ENCODE data around the gene ARHGAP9.

Gene ARHGAP9

GRCh38 chr12:57479376-57480115, at the start of gene ARHGAP9:
Gene ARHGAP9, minus strand, starts transcription at chr12:57479866. Its CDS starts 460 bp downstream, at chr12:57479406.
- DNase-seq (ENCODE audit: low read depth in 1 of 2, low spot score in 1 of 2) = peak in 1 of 2 donors; percentile 59

- no peak for DNase-seq (ENCODE audit: low read depth in 1 of 2, low spot score in 1 of 2)
Observed at GRCh38 chr12:57528831-57529555, 49.3 kb upstream of the ARHGAP9 start.

GRCh38 chr12:57528176-57528575, 48.5 kb upstream of the ARHGAP9 start:
- DNase-seq (ENCODE audit: low read depth in 1 of 2, low spot score in 1 of 2) = no peak

- DNase-seq (ENCODE audit: low read depth in 1 of 2, low spot score in 1 of 2) = no peak
Observed at GRCh38 chr12:57527184-57527583, 47.5 kb upstream of the ARHGAP9 start.

GRCh38 chr12:57526477-57527126, 46.9 kb upstream of the ARHGAP9 start:
- DNase-seq (ENCODE audit: low read depth in 1 of 2, low spot score in 1 of 2) = no peak

- no peak for DNase-seq (ENCODE audit: low read depth in 1 of 2, low spot score in 1 of 2)
Observed at GRCh38 chr12:57525615-57526383, 46.1 kb upstream of the ARHGAP9 start.

GRCh38 chr12:57524814-57525614, 45.3 kb upstream of the ARHGAP9 start:
- no peak for DNase-seq (ENCODE audit: low read depth in 1 of 2, low spot score in 1 of 2)

- no peak for DNase-seq (ENCODE audit: low read depth in 1 of 2, low spot score in 1 of 2)
Observed at GRCh38 chr12:57523706-57524614, 44.3 kb upstream of the ARHGAP9 start.

GRCh38 chr12:57522887-57523705, 43.4 kb upstream of the ARHGAP9 start:
- DNase-seq (ENCODE audit: low read depth in 1 of 2, low spot score in 1 of 2) = peak in 1 of 2 donors; percentile 16

- DNase-seq (ENCODE audit: low read depth in 1 of 2, low spot score in 1 of 2) = peak; percentile 79 to 81
Observed at GRCh38 chr12:57522011-57522886, 42.6 kb upstream of the ARHGAP9 start, which contains the start of gene MBD6. Gene MBD6, plus strand, starts transcription at chr12:57522824. Its CDS starts 1,480 bp downstream, at chr12:57524304.

GRCh38 chr12:57521525-57522010, 41.9 kb upstream of the ARHGAP9 start:
- no peak for DNase-seq (ENCODE audit: low read depth in 1 of 2, low spot score in 1 of 2)

GRCh38 chr12:57520053-57520818, 40.6 kb upstream of the ARHGAP9 start, which contains the start of gene DDIT3:
Gene DDIT3, minus strand, starts transcription at chr12:57520514. Its CDS starts 3,108 bp downstream, at chr12:57517406.
- peak; percentile 98 to 100 for DNase-seq (ENCODE audit: low read depth in 1 of 2, low spot score in 1 of 2)

GRCh38 chr12:57519796-57520052, 40.1 kb upstream of the ARHGAP9 start:
- DNase-seq (ENCODE audit: low read depth in 1 of 2, low spot score in 1 of 2) = peak; percentile 18

- no peak for DNase-seq (ENCODE audit: low read depth in 1 of 2, low spot score in 1 of 2)
Observed at GRCh38 chr12:57518920-57519795, 39.5 kb upstream of the ARHGAP9 start.

- DNase-seq (ENCODE audit: low read depth in 1 of 2, low spot score in 1 of 2) = no peak
Observed at GRCh38 chr12:57518176-57518919, 38.7 kb upstream of the ARHGAP9 start.

All from activated CD4-positive, alpha-beta T cell treated with anti-CD3 and anti-CD28 coated beads, Interleukin-2, amount 50 U/mL, for 24 hours (primary cell).